GM12892 (cell line): Measurements from ENCODE around the gene ZC3H8.
"Not testable (repeated sequence)": the region's sequence is repeated elsewhere in the genome, so short reads cannot be mapped to it uniquely, and the experiment has no call there.

Experiments
- DNase-seq: peaks from one replicate; pipeline ENCODE4 v3.0.0; 2011; ENCODE audit not compliant: insufficient read length
- FAIRE-seq: peaks from 2 replicates; lab custom pipeline; 2011; peaks lifted over from hg19 to GRCh38; lab: Jason Lieb, UNC
- POLR2A ChIP-seq: IDR thresholded peaks from 2 replicates; pipeline ENCODE4 v1.6.1; 2011; ENCODE audit warnings: low read depth, low read length, control low read depth
- POLR2AphosphoS5 ChIP-seq: IDR thresholded peaks from 2 replicates; pipeline ENCODE4 v1.6.1; 2011; ENCODE audit warnings: low read depth, low read length, control low read depth
- TAF1 ChIP-seq: IDR thresholded peaks from 2 replicates; pipeline ENCODE4 v1.6.1; 2011; ENCODE audit warnings: low read depth, mild to moderate bottlenecking, control low read depth, low read length, borderline replicate concordance

The ZC3H8 gene

GRCh38 chr2:112217854-112218253 lies 37.0 kb downstream of the ZC3H8 start:
- TF ChIP-seq TAF1 (no peak), POLR2A (no peak), POLR2AphosphoS5 (no peak)
- DNase-seq (no peak), FAIRE-seq (no peak)

- DNase-seq (no peak), FAIRE-seq (no peak)
- no peak for TF ChIP-seq TAF1
- no peak for TF ChIP-seq POLR2A
- no peak for TF ChIP-seq POLR2AphosphoS5
These were observed 38.7 kb downstream of the ZC3H8 start for GRCh38 chr2:112216167-112216566.

DNA sequence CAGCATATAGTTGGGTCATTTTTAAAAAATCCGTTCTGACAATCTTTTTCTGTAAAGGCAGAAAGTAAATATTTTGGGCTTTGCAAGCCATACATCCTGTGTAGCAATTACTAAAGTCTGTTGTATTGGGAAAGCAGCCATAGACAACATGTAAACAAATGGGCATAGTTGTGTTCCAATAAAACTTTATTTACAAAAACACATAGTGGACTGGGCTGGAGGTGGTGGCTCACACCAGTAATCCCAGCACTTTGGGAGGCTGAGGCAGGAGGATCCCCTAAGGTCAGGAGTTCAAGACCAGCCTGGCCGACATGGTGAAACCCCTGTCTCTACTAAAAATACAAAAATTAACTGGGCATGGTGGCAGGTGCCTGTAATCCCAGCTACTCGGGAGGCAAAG lies 46.9 kb downstream of the ZC3H8 start:
- DNase-seq = not testable (repeated sequence)

GRCh38 chr2:112204411-112204810 lies 50.4 kb downstream of the ZC3H8 start:
- DNase-seq = no peak
- no peak for FAIRE-seq
- TF ChIP-seq POLR2AphosphoS5 = no peak
- TF ChIP-seq TAF1 = no peak
- TF ChIP-seq POLR2A = no peak

More for the DNA sequence above, 46.9 kb downstream of the ZC3H8 start:
- not testable (repeated sequence) for FAIRE-seq

- DNase-seq (no peak), FAIRE-seq (no peak)
- TF ChIP-seq TAF1 (no peak), POLR2AphosphoS5 (no peak)
These were observed 53.0 kb downstream of the ZC3H8 start for GRCh38 chr2:112201696-112202430.

DNA sequence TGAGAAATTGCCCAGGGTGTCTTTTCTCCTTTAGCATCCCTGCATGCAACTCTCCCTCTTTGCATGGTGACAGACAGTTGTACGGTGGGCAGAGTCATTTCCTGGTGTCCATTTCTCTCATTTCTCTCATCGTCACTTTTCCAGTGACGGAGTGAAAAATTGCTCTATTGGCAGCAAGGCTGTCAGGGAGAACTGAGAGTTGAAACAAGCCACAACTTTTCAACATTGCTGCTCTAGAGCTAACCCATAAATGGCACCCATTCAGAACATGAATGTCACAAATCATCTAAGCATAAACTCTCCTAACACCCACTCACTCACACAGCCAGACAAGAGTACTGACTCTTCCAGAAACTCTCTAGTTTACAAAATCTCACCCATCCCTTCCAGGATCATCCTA lies 55.7 kb downstream of the ZC3H8 start:
- FAIRE-seq (no peak), DNase-seq (no peak)
- no peak for TF ChIP-seq POLR2AphosphoS5
- no peak for TF ChIP-seq TAF1

DNA sequence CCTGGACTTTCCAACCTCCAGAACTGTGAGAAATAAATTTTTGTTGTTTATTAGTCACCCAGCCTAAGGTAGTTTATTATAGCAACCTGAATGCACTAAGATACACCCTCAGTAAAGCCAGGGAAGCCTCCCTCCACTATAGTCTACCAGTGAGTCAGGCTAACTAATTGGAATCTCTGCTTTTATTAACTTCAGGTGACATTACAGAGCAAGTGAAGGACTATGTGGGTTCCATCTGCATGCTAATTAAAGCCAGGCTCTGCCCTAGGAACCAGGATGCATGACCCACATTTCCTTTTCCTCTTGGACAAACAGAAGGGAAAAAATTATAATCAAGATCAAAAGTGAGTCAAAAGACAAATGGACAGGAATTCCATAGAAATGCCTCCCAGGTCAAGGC lies 56.1 kb downstream of the ZC3H8 start:
- DNase-seq = no peak
- TF ChIP-seq POLR2A (no peak), TAF1 (no peak), POLR2AphosphoS5 (no peak)
- no peak for FAIRE-seq

DNA sequence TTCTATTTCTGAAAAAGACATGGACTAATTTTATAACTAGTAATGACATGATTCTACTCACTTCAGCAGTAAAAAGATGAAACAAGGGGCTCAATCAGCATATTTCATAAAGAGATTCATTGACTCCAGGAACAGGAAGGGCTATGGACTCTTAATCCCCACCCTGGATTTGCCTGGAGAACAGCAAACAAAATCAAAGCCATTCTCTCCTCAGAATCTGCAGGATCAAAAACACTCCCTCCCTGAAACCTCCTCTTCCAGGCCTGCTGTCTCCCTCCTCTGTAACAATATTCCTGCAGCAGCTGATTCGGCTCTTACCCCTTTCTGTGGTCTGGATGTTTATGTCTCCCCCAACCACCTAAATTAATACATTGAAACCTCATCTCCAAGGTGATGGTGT lies 57.0 kb downstream of the ZC3H8 start:
- no peak for DNase-seq
- TF ChIP-seq TAF1 (no peak), POLR2A (no peak), POLR2AphosphoS5 (no peak)
- no peak for FAIRE-seq

- FAIRE-seq (no peak), DNase-seq (no peak)
- TF ChIP-seq POLR2A (no peak), TAF1 (no peak), POLR2AphosphoS5 (no peak)
These were observed 58.9 kb downstream of the ZC3H8 start for GRCh38 chr2:112195950-112196349.

DNA sequence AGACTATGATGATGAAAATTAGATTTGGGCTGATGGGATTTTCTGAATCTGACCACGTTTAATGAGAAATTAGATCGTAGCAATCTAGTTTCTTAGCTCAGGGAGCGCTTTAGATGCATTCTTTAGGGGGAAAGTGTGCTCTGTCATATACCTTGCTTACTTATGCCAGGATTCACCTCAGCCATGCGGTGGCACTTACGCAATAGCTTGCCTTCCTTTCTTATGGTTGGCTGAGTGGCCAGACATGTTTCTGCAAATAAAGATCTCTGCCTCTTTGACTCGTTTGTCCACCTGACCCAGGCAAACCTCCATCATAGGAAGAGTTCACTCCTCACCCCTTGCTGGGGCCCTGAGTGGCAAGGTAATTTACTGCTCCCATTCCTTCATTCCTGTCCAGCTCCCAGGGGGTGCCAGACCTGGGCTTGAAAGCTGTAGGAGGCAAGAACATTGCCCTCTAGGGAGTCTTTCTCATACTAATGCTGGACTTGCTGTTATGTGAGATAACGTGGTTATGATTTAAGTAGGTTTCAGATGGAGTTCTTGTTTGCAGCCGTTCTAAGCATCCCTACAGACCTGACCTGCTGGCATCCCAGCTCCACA lies 59.6 kb downstream of the ZC3H8 start:
- no peak for FAIRE-seq

DNA sequence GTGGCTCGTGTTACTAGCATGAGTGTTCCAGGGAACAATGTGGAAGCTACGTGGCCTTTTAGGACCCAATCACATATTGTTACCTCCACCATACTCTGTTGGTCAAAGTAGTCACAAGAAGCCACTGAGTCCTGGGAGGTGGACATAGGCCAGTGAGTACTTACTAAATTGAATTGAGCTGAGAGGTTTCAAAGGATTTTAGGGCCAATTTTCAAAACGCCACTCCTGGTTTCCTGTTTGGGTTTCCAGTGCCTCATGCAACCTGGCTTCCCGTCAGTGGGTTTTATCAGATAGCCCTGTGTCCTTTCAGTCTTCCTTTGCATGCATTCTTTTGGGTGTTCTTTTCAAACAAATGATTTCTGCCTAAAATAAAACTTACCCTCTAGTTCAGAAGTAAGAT lies 60.4 kb downstream of the ZC3H8 start:
- no peak for FAIRE-seq

More for the DNA sequence above, 59.6 kb downstream of the ZC3H8 start:
- no peak for DNase-seq
- no peak for TF ChIP-seq POLR2AphosphoS5

DNA sequence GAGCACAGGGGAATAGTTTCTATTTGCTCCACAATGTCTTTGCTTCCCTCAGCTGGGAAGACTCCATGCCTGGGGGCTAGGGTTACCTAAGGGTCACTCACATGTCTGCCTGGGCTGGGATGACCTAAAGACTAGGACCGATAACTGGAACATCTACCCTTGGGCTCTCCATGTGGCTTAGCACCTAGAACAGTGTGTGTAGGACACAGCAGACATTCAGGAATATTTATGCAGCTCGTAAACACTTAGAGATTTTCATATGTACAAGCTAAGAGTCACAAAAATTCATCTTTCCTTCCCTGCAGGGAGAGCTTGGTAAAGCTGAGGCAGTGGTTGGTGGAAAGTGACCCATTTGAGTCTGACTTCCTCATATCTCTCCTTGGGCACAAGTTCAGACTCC lies 60.8 kb downstream of the ZC3H8 start:
- FAIRE-seq = no peak
- DNase-seq = no peak
- TF ChIP-seq TAF1 = no peak
- no peak for TF ChIP-seq POLR2AphosphoS5
- no peak for TF ChIP-seq POLR2A

More for the DNA sequence above, 60.4 kb downstream of the ZC3H8 start:
- no peak for DNase-seq
- TF ChIP-seq POLR2A (no peak), POLR2AphosphoS5 (no peak), TAF1 (no peak)
